H9 (cell line): ENCODE measurements around the gene ABHD11. TPM values are rescaled to one million over a fixed set of nuclear protein-coding genes. Genes with fewer than 3 reads are reported as not detected.

Experiments
- DNase-seq: peaks from one replicate; pipeline ENCODE4 v3.0.0-alpha.2; 2017
- H2AFZ ChIP-seq: one replicate; pipeline ENCODE4 v1.6.1; 2013; ENCODE audit warnings: mild to moderate bottlenecking, low read length, control low read depth, moderate library complexity
- H2AK5ac ChIP-seq: 2 replicates; pipeline ENCODE4 v1.6.1; 2013; ENCODE audit warnings: low read length, control low read depth, mixed read lengths; ENCODE audit not compliant: insufficient read length
- H2BK120ac ChIP-seq: one replicate; pipeline ENCODE4 v1.6.1; 2013; ENCODE audit warnings: low read depth, mild to moderate bottlenecking, low read length, control low read depth, inconsistent platforms; ENCODE audit not compliant: poor library complexity, severe bottlenecking
- H2BK12ac ChIP-seq: 2 replicates; pipeline ENCODE4 v1.6.1; 2013; ENCODE audit warnings: low read length, control low read depth, mixed read lengths, low read depth; ENCODE audit not compliant: insufficient read length
- H2BK15ac ChIP-seq: 2 replicates; pipeline ENCODE4 v1.6.1; 2013; ENCODE audit warnings: low read depth, low read length, control low read depth
- H2BK20ac ChIP-seq: one replicate; pipeline ENCODE4 v1.6.1; 2013; ENCODE audit warnings: low read depth, mild to moderate bottlenecking, low read length, control low read depth, inconsistent platforms; ENCODE audit not compliant: poor library complexity, severe bottlenecking
- H2BK5ac ChIP-seq: 2 replicates; pipeline ENCODE4 v1.6.1; 2013; ENCODE audit warnings: low read length, control low read depth, mixed read lengths; ENCODE audit not compliant: insufficient read length
- H3K14ac ChIP-seq: 2 replicates; pipeline ENCODE4 v1.6.1; 2013; ENCODE audit warnings: low read length, control low read depth; ENCODE audit not compliant: insufficient read depth
- H3K18ac ChIP-seq: 2 replicates; pipeline ENCODE4 v1.6.1; 2013; ENCODE audit warnings: low read depth, mild to moderate bottlenecking, mixed read lengths, low read length, control low read depth; ENCODE audit not compliant: insufficient read length
- H3K23ac ChIP-seq: 2 replicates; pipeline ENCODE4 v1.6.1; 2013; ENCODE audit warnings: low read length, control low read depth, mixed read lengths, low read depth; ENCODE audit not compliant: insufficient read length
- H3K23me2 ChIP-seq: 2 replicates; pipeline ENCODE4 v1.6.1; 2013; ENCODE audit warnings: low read depth, mild to moderate bottlenecking, mixed read lengths, low read length, control low read depth; ENCODE audit not compliant: insufficient read length, poor library complexity, severe bottlenecking
- H3K27ac ChIP-seq: 2 replicates; pipeline ENCODE4 v1.5.1; 2013; ENCODE audit warnings: low read length, control low read depth, mixed read lengths, low read depth; ENCODE audit not compliant: insufficient read length
- H3K27me3 ChIP-seq: 2 replicates; pipeline ENCODE4 v1.6.1; 2013; ENCODE audit warnings: low read length, control low read depth, inconsistent platforms; ENCODE audit not compliant: insufficient read depth
- H3K4ac ChIP-seq: 2 replicates; pipeline ENCODE4 v1.6.1; 2013; ENCODE audit warnings: low read depth, mild to moderate bottlenecking, control low read depth, inconsistent platforms, low read length, moderate library complexity
- H3K4me1 ChIP-seq: 2 replicates; pipeline ENCODE4 v1.6.1; 2013; ENCODE audit warnings: low read length, control low read depth, inconsistent platforms; ENCODE audit not compliant: insufficient read depth
- H3K4me2 ChIP-seq: 2 replicates; pipeline ENCODE4 v1.6.1; 2013; ENCODE audit warnings: low read length, control low read depth, mixed read lengths; ENCODE audit not compliant: insufficient read length, insufficient read depth
- H3K56ac ChIP-seq: 2 replicates; pipeline ENCODE4 v1.6.1; 2013; ENCODE audit warnings: low read depth, mild to moderate bottlenecking, mixed read lengths, low read length, control low read depth; ENCODE audit not compliant: insufficient read length
- H3K79me1 ChIP-seq: 2 replicates; pipeline ENCODE4 v1.6.1; 2013; ENCODE audit warnings: low read depth, mild to moderate bottlenecking, moderate library complexity, low read length, control low read depth, inconsistent platforms; ENCODE audit not compliant: insufficient read depth, poor library complexity, severe bottlenecking
- H3K79me2 ChIP-seq: 2 replicates; pipeline ENCODE4 v1.6.1; 2013; ENCODE audit warnings: low read length, control low read depth, inconsistent platforms; ENCODE audit not compliant: insufficient read depth
- H3K9ac ChIP-seq: 2 replicates; pipeline ENCODE4 v1.6.1; 2013; ENCODE audit warnings: low read length, control low read depth, mixed read lengths; ENCODE audit not compliant: insufficient read length; ENCODE audit errors: extremely low read depth
- H3K9me3 ChIP-seq: one replicate; pipeline ENCODE4 v1.6.1; 2013; ENCODE audit warnings: low read depth, low read length, inconsistent platforms; ENCODE audit not compliant: control insufficient read depth
- H3T11ph ChIP-seq: one replicate; pipeline ENCODE4 v1.6.1; 2013; ENCODE audit warnings: mild to moderate bottlenecking, low read length, control low read depth, inconsistent platforms
- H4K20me1 ChIP-seq: one replicate; pipeline ENCODE4 v1.6.1; 2013; ENCODE audit not compliant: control insufficient read depth, insufficient read length, insufficient read depth
- H4K5ac ChIP-seq: 2 replicates; pipeline ENCODE4 v1.6.1; 2013; ENCODE audit warnings: low read depth, mild to moderate bottlenecking, mixed read lengths, low read length, control low read depth; ENCODE audit not compliant: insufficient read length
- H4K8ac ChIP-seq: replicated peaks from 2 replicates; pipeline ENCODE4 v1.6.1; 2013; ENCODE audit warnings: low read length, control low read depth, mixed read lengths, low read depth; ENCODE audit not compliant: insufficient read length
- H4K91ac ChIP-seq: 2 replicates; pipeline ENCODE4 v1.6.1; 2013; ENCODE audit warnings: low read depth, mild to moderate bottlenecking, moderate library complexity, mixed read lengths, low read length, control low read depth; ENCODE audit not compliant: insufficient read length
- H3K27ac Mint-ChIP-seq, 3 experiments: 2 replicates in 2 of 3; 3 replicates in 1 of 3; pipeline ENCODE4 v1.8.0; 2020 to 2021; ENCODE audit warnings: mixed read lengths in 3 of 3, mild to moderate bottlenecking in 1 of 3, moderate library complexity in 1 of 3
- H3K27me3 Mint-ChIP-seq: 2 replicates; pipeline ENCODE4 v1.8.0; 2021; ENCODE audit warnings: low read depth, mild to moderate bottlenecking, moderate library complexity, mixed read lengths
- H3K36me3 Mint-ChIP-seq, 3 experiments: 2 replicates in 2 of 3; 3 replicates in 1 of 3; pipeline ENCODE4 v1.8.0; 2020 to 2021; ENCODE audit warnings: low read depth in 3 of 3, mixed read lengths in 3 of 3; ENCODE audit not compliant: insufficient read depth in 1 of 3
- H3K4me1 Mint-ChIP-seq, 2 experiments: 2 replicates each; pipeline ENCODE4 v1.8.0; 2020; ENCODE audit warnings: mixed read lengths in 2 of 2
- H3K4me3 Mint-ChIP-seq, 2 experiments: 2 replicates in 1 of 2; 3 replicates in 1 of 2; pipeline ENCODE4 v1.8.0; 2020 to 2021; ENCODE audit warnings: mild to moderate bottlenecking in 2 of 2, mixed read lengths in 2 of 2, moderate library complexity in 1 of 2
- H3K9me3 Mint-ChIP-seq, 2 experiments: 2 replicates in 1 of 2; 3 replicates in 1 of 2; pipeline ENCODE4 v1.8.0; 2020; ENCODE audit warnings: mild to moderate bottlenecking in 2 of 2, mixed read lengths in 2 of 2, moderate library complexity in 1 of 2
- WGBS: extraction: QIAGEN DNeasy Blood & Tissue Kit; methylation state at CpG from one replicate; pipeline ENCODE4 v1.1.7; 2013; ENCODE audit warnings: missing lambda C conversion rate, low lambda C conversion rate, mixed read lengths; ENCODE audit not compliant: insufficient read length; ENCODE audit errors: extremely low coverage; 5-methylcytosine and 5-hydroxymethylcytosine counted together
- total RNA-seq: library from RNA; stranded (reverse); gene quantifications from 2 replicates; pipeline ENCODE4 v1.2.1, GENCODE V29; 2021
- TF ChIP-seq, protein P1 (sequence below): fragments of 200-600 bp; sonication (generic); conservative IDR thresholded peaks from 3 replicates; pipeline ENCODE4 v1.8.0; 2021; ENCODE audit warnings: antibody characterized with exemption, mild to moderate bottlenecking

Gene ABHD11
- total RNA-seq, 1 experiment from 2014 or later: 34.4 TPM

DNA sequence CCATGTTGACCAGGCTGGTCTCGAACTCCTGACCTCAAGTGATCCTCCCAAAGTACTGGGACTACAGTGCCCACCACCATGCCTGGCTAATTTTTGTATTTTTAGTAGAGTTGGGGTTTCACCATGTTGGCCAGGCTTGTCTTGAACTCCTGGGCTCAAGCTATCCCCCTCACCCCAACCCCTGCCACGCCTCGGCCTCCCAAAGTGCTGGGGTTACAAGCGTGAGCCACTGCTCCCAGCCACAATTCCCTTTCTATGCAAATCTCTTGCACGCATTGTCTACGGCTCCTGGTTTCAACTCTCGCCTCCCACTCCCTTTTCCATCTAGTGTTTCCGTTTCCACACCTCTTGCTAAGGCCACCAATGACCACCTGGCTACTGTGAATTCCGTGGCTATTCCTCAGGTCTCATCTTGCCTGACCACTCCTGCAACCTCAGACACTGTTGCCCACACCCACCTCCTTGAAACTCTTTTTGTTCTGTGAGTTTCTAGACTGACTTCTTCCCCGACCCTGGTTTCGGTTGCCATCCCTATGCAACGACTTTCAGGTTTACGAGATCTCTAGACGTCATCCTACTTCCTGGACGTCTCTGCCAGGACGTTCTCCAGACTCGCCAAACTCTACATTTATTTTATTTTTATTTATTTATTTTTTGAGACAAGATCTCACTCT lies 28.1 kb upstream of the ABHD11 start:
- Histone ChIP-seq H4K8ac (no peak overlapping the region), H3T11ph (no peak overlapping the region), H3K4me1 (peaks cover 4% of the 10 kb centered on the region; the same call in 1 of the 2 replicates), H2AFZ (no peak overlapping the region), H4K91ac (no peak overlapping the region), H2BK5ac (no peak overlapping the region), H3K56ac (no peak overlapping the region), H3K27ac (no peak overlapping the region), H3K23ac (no peak overlapping the region), H3K9ac (no peak overlapping the region), H4K5ac (no peak overlapping the region), H3K79me1 (no peaks in the 10 kb centered on the region), H3K9me3 (no peaks in the 10 kb centered on the region), H3K23me2 (peaks cover 19% of the 10 kb centered on the region), H2BK20ac (no peak overlapping the region), H3K4ac (no peak overlapping the region), H4K20me1 (peaks cover 3% of the 10 kb centered on the region), H3K4me2 (no peak overlapping the region), H2AK5ac (no peak overlapping the region), H3K79me2 (no peaks in the 10 kb centered on the region), H2BK15ac (no peak overlapping the region), H2BK120ac (no peak overlapping the region), H3K18ac (no peak overlapping the region), H3K14ac (peak overlapping the region; percentile 63; the same call in 1 of the 2 replicates), H2BK12ac (peak overlapping the region; percentile 14), H3K27me3 (peaks cover 2% of the 10 kb centered on the region; the same call in 1 of the 2 replicates)
- no CpG with 5 or more reads among the region's 17 CpGs for WGBS
- peaks cover 18 to 39% of the 10 kb centered on the region in 2 experiments for H3K4me1 Mint-ChIP-seq
- H3K27me3 Mint-ChIP-seq: peaks cover 8% of the 10 kb centered on the region
- no peak overlapping the region for H3K4me3 Mint-ChIP-seq
- no peak for DNase-seq
- H3K36me3 Mint-ChIP-seq: peaks cover 0 to 10% (median 4%) of the 10 kb centered on the region in 3 experiments; a peak in 3 of 7 replicates
- H3K27ac Mint-ChIP-seq: no peak overlapping the region
- no peaks in the 10 kb centered on the region for H3K9me3 Mint-ChIP-seq
- TF ChIP-seq, protein P1, sequence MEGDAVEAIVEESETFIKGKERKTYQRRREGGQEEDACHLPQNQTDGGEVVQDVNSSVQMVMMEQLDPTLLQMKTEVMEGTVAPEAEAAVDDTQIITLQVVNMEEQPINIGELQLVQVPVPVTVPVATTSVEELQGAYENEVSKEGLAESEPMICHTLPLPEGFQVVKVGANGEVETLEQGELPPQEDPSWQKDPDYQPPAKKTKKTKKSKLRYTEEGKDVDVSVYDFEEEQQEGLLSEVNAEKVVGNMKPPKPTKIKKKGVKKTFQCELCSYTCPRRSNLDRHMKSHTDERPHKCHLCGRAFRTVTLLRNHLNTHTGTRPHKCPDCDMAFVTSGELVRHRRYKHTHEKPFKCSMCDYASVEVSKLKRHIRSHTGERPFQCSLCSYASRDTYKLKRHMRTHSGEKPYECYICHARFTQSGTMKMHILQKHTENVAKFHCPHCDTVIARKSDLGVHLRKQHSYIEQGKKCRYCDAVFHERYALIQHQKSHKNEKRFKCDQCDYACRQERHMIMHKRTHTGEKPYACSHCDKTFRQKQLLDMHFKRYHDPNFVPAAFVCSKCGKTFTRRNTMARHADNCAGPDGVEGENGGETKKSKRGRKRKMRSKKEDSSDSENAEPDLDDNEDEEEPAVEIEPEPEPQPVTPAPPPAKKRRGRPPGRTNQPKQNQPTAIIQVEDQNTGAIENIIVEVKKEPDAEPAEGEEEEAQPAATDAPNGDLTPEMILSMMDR: no peak
